ENCODE measurements around the gene PALD1. TPM values are rescaled to one million over a fixed set of nuclear protein-coding genes. Genes with fewer than 3 reads are reported as not detected.

Gene PALD1
- total RNA-seq, 1 donor from 2014 or later, result 276 TPM

DNA sequence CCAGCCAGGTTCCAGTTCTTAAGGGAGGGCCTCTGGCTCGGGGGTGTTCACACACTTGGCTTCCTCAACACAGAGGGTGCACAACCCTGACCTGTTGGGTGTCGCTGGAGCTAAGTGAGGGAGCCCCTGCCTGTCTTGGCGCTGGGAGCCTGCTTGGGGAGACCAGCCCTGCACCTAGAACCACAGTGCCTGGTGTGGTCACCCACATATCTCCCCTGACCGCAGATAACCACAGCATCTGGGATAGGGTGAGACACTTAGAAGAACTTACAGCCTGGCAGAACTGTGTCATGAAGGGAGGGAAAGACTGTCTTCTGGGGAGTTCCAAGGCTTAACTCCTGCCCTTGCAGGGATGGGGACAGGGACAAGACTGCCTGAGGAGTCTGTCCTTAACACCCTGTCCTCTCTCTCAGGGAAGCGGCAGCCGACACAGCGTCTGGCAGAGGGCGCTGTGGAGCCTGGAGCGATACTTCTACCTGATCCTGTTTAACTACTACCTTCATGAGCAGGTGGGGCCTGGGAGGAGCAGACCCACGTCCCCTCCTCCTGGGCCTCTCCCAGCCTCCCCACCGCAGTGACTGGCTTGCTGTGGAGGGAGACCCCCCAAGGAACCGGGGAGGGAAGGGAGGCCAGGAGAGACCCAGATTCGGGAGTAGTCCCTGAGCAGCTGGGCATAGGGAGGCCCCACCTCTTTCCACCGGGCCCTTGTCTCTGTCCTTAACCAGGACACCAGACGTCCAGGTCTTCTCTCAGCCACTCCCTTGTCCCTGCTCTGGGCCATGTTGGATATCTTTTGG, 59.0 kb downstream of the PALD1 start:
- DNase-seq, result peak; percentile 35

DNA sequence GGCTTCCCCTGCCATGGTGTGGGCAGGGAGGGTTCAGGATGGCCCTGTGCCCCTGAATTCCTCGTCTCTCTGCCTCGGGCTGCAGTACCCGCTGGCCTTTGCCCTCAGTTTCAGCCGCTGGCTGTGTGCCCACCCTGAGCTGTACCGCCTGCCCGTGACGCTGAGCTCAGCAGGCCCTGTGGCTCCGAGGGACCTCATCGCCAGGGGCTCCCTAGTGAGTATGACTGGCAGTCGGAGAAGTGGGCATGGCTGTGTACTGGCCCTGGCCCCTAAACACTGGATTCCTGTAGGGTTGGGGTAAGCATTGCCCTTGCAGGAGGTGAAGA, 59.6 kb downstream of the PALD1 start:
- DNase-seq, result no peak

DNA sequence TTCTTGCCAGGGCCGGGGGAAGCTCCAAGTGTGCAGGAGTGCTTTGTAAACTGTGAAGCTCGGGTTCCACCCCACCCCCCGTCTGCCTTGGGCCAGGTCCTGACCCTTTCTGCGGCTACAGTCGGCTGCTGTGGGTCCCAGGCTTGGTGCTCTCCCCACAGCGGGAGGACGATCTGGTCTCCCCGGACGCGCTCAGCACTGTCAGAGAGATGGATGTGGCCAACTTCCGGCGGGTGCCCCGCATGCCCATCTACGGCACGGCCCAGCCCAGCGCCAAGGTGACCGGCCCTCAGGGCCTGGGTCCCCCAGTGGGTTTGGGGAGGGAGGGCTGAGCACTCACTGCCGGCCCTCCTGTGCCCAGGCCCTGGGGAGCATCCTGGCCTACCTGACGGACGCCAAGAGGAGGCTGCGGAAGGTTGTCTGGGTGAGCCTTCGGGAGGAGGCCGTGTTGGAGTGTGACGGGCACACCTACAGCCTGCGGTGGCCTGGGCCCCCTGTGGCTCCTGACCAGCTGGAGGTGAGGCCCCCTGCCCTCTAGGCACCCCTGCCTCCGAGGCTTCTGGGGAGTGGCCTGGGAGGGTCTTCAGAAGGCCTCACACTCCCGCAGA, 60.3 kb downstream of the PALD1 start:
- DNase-seq, result no peak

DNA sequence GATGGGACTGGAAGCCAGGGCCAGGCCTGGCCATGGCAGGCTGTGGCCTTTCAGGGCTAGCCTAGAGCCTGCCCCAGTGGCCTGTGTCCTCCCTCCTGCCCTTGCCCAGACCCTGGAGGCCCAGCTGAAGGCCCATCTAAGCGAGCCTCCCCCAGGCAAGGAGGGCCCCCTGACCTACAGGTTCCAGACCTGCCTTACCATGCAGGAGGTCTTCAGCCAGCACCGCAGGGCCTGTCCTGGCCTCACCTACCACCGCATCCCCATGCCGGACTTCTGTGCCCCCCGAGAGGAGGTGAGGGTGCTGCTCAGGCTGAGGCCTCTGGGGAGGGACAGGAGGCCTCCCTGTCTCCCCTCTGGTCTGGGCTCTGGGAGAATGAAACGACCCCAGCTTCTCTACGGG, 60.9 kb downstream of the PALD1 start:
- no peak for DNase-seq

- DNase-seq, result peak; percentile 54
These were observed 61.7 kb downstream of the PALD1 start for GRCh38 chr10:70540089-70540788.

DNA sequence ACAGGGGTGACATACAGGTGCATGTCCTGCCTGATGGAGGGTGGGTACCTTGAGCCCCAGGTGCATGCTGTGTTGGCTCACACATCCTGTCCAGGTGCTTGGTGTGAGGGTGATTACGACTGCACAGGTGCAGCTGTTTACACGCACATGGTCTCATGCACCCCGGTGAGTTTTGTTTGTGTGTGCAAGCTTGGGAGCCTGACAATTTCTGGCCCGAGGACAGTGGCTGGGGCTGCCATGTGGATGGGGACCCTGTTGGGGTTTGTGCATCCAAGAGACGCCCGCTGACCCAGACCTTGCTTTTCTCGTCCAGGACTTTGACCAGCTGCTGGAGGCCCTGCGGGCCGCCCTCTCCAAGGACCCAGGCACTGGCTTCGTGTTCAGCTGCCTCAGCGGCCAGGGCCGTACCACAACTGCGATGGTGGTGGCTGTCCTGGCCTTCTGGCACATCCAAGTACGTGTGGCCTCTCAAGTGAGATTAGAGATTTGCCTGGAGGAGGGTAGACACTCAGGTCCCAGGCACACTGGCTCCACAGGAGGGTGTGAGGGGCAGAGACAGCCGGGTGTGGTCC, 62.3 kb downstream of the PALD1 start:
- DNase-seq, result no peak

- no peak for DNase-seq
These were observed 63.4 kb downstream of the PALD1 start for GRCh38 chr10:70541736-70542564.

DNA sequence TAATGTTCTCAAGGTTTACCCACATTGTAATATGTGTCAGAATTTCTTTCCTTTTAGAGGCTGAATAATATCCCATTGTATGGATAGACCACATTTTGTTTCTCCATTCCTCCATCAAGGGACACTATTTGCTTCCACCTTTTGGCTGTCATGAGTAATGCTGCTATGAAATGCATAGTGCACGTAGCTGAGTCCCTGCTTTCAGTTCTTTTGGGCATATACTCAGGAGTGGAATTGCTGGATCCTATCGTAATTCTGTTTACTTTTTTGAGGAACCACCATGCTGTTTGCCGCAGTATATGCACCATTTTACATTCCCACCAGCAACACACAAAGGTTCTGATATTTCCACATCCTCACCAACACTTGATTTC, 64.0 kb downstream of the PALD1 start:
- DNase-seq, result peak; percentile 20

GRCh38 chr10:70543911-70544310, 65.3 kb downstream of the PALD1 start:
- no peak for DNase-seq

DNA sequence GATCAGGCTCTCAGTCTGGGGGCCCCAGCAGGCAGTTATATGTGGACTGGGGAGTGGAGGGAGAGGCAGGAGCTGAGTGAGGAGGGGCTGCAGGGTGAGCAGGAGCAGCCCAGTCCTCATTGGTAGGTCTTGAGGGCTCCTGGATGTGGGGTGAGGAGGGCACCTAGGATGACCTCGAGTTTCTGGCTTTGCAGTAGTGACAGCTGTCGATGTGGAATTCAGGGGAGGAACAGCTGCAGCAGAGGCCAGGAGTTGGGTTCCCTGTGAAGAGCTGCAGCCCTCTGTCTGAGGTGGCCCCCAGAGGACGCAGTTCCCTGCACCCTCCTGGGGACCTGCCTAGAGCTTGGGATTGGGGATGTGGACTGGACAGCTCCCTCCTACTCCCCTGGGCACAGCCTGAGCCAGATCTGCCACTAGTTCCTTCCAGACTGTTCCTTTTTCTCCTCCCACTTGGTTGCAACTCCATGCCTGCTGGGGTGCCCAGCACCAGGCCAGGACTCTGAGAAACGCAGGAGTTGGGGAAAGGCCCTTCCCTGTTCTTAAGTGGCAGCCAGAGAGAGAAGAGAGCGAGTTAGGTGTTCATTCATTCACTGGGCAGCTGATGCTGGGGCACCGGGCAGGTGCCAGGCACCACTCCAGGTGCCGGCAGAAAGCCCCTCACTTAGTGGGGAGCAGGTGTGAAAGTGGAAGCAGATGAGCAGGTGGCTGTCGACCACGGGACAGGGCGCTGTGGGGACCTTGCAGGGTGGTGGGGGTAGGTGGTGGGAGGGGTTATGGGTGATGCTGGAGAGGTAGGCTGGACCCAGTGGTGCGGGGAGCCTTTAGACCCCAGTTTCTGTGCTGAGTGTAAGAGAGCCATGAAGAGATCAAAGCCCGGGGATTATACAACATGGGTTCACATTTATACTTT, 66.1 kb downstream of the PALD1 start:
- no peak for DNase-seq

DNA sequence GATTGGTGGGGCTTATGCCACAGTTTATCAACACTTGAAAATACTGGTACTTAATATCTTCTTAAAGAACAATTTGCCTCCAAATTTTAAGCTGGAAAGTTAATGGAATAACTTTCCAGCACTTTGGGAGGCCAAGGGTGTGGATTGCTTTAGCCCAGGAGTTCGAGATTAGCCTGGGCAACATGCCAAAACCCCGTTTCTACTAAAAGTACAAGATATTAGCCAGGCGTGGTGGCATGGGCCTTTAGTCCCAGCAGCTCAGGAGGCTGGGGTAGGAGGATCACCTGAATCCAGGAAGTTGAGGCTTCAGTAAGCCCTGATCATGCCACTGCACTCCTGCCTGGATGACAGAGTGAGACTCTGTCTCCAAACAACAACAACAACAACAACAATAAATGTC, 68.0 kb downstream of the PALD1 start:
- DNase-seq, result no peak

DNA sequence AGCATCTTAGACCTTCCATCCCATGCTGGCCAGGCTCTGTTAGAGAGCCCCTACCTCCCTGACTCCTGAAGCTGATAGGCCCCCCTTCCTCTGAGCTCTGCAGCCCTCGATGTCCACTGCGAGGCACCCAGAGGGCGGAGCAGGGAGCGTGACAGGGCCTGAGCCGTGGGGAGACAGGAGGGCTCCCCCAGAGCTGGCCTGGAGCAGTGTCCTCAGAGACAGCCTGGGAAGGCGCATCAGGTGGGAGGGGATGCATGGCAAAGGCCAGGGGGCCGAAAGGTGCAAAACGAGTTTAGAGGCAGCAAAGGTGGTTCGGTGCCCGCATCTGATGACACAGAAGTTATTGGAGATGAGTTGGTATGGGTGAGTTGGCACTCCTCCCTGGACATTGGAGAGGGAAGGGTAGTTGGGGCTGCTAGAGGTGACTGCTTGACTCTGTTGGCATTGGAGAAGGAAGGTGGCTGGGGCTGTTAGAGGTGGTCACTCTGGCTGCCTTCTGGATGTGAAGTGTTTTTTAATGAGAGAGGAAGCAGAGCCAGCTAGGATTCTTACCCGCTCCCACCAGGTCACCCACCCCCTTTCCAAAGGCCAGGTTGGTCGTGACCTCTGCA, 70.9 kb downstream of the PALD1 start:
- DNase-seq, result no peak

GRCh38 chr10:70549962-70550458, 71.4 kb downstream of the PALD1 start:
- DNase-seq, result peak; percentile 73

GRCh38 chr10:70550459-70550858, 71.9 kb downstream of the PALD1 start:
- no peak for DNase-seq

DNA sequence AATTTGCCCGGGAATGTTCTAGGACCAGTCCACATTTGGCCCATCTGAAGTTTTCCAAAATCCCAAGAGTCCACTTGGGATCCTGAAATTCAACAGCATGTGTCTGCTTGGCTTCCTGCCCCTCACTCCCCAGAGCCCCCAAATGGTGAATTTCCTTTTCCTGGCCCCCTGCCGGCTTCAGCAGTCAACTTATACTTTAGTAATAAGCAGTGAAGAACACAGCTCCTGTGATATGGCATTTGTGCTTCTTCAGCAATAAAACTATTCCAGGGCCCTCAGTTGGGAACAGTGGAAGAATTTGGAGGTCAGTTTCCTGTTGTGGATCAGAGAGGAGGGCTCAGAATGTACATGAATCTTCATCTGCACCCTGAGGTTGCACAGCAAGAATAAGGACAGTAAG, 72.9 kb downstream of the PALD1 start:
- no peak for DNase-seq

GRCh38 chr10:70551971-70552422, 73.4 kb downstream of the PALD1 start:
- DNase-seq, result no peak

- no peak for DNase-seq
These were observed 74.0 kb downstream of the PALD1 start for GRCh38 chr10:70552586-70552985.

DNA sequence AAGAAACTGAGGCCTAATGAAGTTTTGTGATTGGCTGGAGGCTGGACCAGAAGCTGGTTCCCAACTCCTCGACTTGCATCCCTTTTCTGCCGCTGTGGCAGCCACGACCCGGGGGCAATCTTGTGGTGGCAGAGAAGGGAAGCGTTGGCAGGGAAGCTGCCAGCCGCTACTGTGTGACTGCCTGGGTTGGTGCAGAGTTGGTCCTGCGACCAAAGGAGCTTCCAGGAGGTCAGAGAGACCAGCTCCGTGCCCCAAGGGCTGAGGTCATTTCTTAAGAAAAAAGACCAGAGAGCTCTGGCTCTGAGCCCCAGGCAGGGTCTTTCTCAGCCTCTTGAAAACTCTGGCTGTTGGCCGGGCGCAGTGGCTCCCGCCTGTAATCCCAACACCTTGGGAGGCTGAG, 76.8 kb downstream of the PALD1 start:
- no peak for DNase-seq

DNA sequence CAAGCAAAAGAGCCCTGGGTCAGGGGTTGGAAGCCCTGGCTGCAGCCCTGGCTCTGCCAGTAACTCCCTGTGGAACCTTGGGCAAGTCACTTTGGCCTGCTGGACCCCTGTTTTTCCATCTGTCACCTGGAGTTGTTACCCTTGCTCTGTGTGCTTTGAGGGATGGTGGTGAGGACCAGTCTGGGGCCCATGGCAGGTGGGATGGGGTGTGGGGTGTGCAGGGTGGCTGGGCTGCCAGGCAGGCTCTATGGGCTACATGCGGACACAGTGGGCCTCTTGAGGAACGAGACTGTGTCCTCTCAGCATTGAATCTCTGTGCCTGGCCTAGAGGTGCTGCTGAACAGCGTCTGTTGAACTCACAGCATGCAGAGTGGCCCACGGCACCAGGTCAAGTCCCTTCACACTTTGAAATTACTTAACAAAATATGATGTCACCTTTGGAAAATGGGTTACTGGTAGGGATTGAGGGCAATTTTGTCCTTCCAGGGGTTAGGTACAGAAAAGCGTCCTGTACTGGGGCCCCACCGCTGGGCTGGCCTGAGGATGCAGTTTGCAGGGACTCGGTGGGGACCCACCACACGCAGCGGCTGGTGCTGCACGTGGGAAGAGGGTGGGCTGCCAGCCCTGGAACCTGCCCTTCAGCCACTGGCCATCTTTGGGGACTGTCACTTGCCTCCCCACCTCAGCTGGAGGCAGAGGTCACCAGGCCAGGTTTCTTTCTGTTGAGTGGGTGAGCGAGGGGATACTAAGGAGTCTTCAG, 78.7 kb downstream of the PALD1 start:
- DNase-seq, result no peak

DNA sequence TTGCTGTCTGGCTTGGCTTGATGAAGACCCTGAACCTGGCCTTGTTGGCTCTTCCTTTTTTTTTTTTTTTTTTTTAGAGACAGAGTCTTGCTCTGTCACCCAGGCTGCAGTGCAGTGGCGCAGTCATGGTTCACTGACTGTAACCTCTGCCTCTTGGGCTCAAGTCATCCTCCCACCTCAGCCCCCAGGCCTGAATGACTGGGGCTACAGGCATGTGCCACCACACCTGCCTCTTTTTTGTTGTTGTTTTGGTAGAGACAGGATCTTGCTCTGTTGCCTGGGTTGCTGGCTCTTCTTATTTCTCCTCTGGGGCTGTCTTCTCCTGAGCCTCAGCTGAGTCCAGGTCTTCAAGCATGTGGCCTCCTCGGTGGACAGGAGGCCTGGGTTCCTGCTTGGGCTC, 79.3 kb downstream of the PALD1 start:
- DNase-seq, result no peak
